ENCODE measurements around the gene XXYLT1.

DNA sequence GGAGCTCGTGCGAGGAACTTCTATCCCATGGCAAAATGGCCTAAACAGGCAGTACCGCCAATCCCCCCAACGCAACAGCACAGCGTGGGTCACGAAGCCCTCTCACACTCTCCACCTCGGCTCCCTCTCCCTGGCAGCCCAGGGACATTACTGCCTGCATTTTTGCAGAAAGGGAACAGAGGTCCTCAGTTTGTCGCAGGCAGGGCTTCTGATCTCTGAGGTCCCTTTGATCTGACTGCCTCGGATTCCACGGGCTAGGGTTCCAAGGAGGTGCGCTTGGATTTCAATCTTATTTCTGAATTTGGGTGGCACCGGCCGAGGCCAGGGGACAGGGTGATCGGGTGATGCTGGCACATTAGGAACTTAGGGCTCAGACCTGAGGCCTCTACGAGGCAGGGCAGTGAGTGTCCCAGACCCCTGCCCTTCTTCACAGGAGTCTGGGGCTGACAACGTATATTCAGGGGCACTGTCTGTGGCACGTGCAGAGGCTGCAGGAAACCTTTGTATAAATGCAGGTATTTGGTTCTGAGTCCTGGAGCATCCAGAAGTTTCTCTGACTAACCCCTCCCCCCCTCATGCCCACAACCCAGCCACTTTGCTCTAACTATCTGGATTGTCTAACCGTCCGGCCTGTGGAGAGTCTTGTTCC lies 197.9 kb downstream of the XXYLT1 start:
- no peak for TF ChIP-seq EZH2phosphoT487 (IDR thresholded peaks at IDR 0.05; ENCODE audit: borderline replicate concordance)
- no peak for TF ChIP-seq EZH2 (IDR thresholded peaks at IDR 0.05)
- TF ChIP-seq CTCF (IDR thresholded peaks at IDR 0.05 in 2 of 3, conservative IDR thresholded peaks at IDR 0.05 in 1 of 3; ENCODE audit: borderline replicate concordance in 1 of 3, insufficient read depth in 1 of 3, low read depth in 2 of 3, low read length in 2 of 3) = no peak
- TF ChIP-seq, protein P1, sequence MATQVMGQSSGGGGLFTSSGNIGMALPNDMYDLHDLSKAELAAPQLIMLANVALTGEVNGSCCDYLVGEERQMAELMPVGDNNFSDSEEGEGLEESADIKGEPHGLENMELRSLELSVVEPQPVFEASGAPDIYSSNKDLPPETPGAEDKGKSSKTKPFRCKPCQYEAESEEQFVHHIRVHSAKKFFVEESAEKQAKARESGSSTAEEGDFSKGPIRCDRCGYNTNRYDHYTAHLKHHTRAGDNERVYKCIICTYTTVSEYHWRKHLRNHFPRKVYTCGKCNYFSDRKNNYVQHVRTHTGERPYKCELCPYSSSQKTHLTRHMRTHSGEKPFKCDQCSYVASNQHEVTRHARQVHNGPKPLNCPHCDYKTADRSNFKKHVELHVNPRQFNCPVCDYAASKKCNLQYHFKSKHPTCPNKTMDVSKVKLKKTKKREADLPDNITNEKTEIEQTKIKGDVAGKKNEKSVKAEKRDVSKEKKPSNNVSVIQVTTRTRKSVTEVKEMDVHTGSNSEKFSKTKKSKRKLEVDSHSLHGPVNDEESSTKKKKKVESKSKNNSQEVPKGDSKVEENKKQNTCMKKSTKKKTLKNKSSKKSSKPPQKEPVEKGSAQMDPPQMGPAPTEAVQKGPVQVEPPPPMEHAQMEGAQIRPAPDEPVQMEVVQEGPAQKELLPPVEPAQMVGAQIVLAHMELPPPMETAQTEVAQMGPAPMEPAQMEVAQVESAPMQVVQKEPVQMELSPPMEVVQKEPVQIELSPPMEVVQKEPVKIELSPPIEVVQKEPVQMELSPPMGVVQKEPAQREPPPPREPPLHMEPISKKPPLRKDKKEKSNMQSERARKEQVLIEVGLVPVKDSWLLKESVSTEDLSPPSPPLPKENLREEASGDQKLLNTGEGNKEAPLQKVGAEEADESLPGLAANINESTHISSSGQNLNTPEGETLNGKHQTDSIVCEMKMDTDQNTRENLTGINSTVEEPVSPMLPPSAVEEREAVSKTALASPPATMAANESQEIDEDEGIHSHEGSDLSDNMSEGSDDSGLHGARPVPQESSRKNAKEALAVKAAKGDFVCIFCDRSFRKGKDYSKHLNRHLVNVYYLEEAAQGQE (IDR thresholded peaks at IDR 0.05; ENCODE audit: low read depth) = no peak
- TF ChIP-seq SRF (IDR thresholded peaks at IDR 0.05; ENCODE audit: low read depth) = no peak
- TF ChIP-seq CBX3 (IDR thresholded peaks at IDR 0.05; ENCODE audit: low read depth) = no peak
- TF ChIP-seq, protein P2, sequence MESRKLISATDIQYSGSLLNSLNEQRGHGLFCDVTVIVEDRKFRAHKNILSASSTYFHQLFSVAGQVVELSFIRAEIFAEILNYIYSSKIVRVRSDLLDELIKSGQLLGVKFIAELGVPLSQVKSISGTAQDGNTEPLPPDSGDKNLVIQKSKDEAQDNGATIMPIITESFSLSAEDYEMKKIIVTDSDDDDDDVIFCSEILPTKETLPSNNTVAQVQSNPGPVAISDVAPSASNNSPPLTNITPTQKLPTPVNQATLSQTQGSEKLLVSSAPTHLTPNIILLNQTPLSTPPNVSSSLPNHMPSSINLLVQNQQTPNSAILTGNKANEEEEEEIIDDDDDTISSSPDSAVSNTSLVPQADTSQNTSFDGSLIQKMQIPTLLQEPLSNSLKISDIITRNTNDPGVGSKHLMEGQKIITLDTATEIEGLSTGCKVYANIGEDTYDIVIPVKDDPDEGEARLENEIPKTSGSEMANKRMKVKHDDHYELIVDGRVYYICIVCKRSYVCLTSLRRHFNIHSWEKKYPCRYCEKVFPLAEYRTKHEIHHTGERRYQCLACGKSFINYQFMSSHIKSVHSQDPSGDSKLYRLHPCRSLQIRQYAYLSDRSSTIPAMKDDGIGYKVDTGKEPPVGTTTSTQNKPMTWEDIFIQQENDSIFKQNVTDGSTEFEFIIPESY (IDR thresholded peaks at IDR 0.05; ENCODE audit: extremely low read depth, insufficient replicate concordance, low read length) = no peak
- TF ChIP-seq RAD21 (IDR thresholded peaks at IDR 0.05; ENCODE audit: low read depth) = no peak
- no peak for TF ChIP-seq POLR2A (IDR thresholded peaks at IDR 0.05; ENCODE audit: borderline replicate concordance, extremely low read depth, insufficient read depth, insufficient read length)
- TF ChIP-seq, protein P3, sequence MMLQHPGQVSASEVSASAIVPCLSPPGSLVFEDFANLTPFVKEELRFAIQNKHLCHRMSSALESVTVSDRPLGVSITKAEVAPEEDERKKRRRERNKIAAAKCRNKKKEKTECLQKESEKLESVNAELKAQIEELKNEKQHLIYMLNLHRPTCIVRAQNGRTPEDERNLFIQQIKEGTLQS (IDR thresholded peaks at IDR 0.05) = no peak
- no peak for TF ChIP-seq POLR2AphosphoS5 (IDR thresholded peaks at IDR 0.05; ENCODE audit: low read depth, low read length)
- TF ChIP-seq, protein P4, sequence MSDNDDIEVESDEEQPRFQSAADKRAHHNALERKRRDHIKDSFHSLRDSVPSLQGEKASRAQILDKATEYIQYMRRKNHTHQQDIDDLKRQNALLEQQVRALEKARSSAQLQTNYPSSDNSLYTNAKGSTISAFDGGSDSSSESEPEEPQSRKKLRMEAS (IDR thresholded peaks at IDR 0.05) = no peak

Measured in HCT116 (cell line).